HepG2 (cell line): ENCODE results near the gene CSNK1D. TPM values are rescaled to one million over a fixed set of nuclear protein-coding genes. Genes with fewer than 3 reads are reported as not detected.

Experiments used
- AKAP8 ChIP-seq: sonication (generic); formaldehyde crosslinking; IDR thresholded peaks from 2 replicates; pipeline ENCODE4 v1.5.1; 2020; ENCODE audit warnings: mild to moderate bottlenecking, missing genetic modification reagents
- CBFB ChIP-seq: sonication (generic); formaldehyde crosslinking; IDR thresholded peaks from 2 replicates; pipeline ENCODE4 v1.4.0; 2020; ENCODE audit warnings: missing genetic modification reagents
- CREB3 ChIP-seq: sonication (generic); formaldehyde crosslinking; IDR thresholded peaks from 2 replicates; pipeline ENCODE4 v1.5.0; 2020; ENCODE audit warnings: missing genetic modification reagents
- CSRNP1 ChIP-seq: sonication (generic); formaldehyde crosslinking; IDR thresholded peaks from 2 replicates; pipeline ENCODE4 v1.8.1; 2023; ENCODE audit warnings: mild to moderate bottlenecking, missing genetic modification reagents
- DNMT1 ChIP-seq: sonication (generic); formaldehyde crosslinking; IDR thresholded peaks from 2 replicates; pipeline ENCODE4 v1.5.1; 2020; ENCODE audit warnings: mild to moderate bottlenecking, missing genetic modification reagents
- ERF ChIP-seq: IDR thresholded peaks from 2 replicates; pipeline ENCODE4 v1.6.1; 2018; ENCODE audit warnings: missing biosample characterization, missing genetic modification reagents
- GFI1 ChIP-seq: sonication (generic); formaldehyde crosslinking; IDR thresholded peaks from 2 replicates; pipeline ENCODE4 v1.5.0; 2020; ENCODE audit warnings: missing genetic modification reagents, mild to moderate bottlenecking, borderline replicate concordance
- JARID2 ChIP-seq: sonication (generic); formaldehyde crosslinking; IDR thresholded peaks from 2 replicates; pipeline ENCODE4 v1.8.1; 2023; ENCODE audit warnings: missing genetic modification reagents, inconsistent platforms; ENCODE audit not compliant: insufficient replicate concordance
- KMT2A ChIP-seq: sonication (generic); formaldehyde crosslinking; IDR thresholded peaks from 2 replicates; pipeline ENCODE4 v1.4.0; 2020; ENCODE audit warnings: missing genetic modification reagents
- MAFK ChIP-seq, 2 experiments: IDR thresholded peaks in 1 of 2; conservative IDR thresholded peaks in 1 of 2; 2 replicates each; pipeline ENCODE4 v1.6.1; 2011; ENCODE audit warnings: improper control_type of control experiment in 2 of 2, low read length in 2 of 2
- MEIS2 ChIP-seq: sonication (generic); formaldehyde crosslinking; IDR thresholded peaks from 2 replicates; pipeline ENCODE4 v1.9.0; 2021; ENCODE audit warnings: mild to moderate bottlenecking, missing genetic modification reagents
- MLXIP ChIP-seq: sonication (generic); formaldehyde crosslinking; IDR thresholded peaks from 2 replicates; pipeline ENCODE4 v1.9.0; 2021; ENCODE audit warnings: missing genetic modification reagents, borderline replicate concordance
- NR0B2 ChIP-seq: sonication (generic); formaldehyde crosslinking; IDR thresholded peaks from 2 replicates; pipeline ENCODE4 v1.4.0; 2020; ENCODE audit warnings: mild to moderate bottlenecking, missing genetic modification reagents
- PHF5A ChIP-seq: IDR thresholded peaks from one replicate; pipeline ENCODE4 v1.6.1; 2018; ENCODE audit warnings: low read depth, missing genetic modification reagents; ENCODE audit not compliant: unreplicated experiment
- REPIN1 ChIP-seq: sonication (generic); formaldehyde crosslinking; IDR thresholded peaks from 2 replicates; pipeline ENCODE4 v1.8.0; 2022; ENCODE audit warnings: missing genetic modification reagents, low read depth, mild to moderate bottlenecking, borderline replicate concordance
- REXO4 ChIP-seq: sonication (generic); formaldehyde crosslinking; IDR thresholded peaks from 2 replicates; pipeline ENCODE4 v1.8.0; 2022; ENCODE audit warnings: missing genetic modification reagents, mild to moderate bottlenecking, borderline replicate concordance
- SETDB1 ChIP-seq: sonication (generic); formaldehyde crosslinking; IDR thresholded peaks from 2 replicates; pipeline ENCODE4 v1.5.1; 2020; ENCODE audit warnings: missing genetic modification reagents, mild to moderate bottlenecking, borderline replicate concordance
- TAF15 ChIP-seq: fragments of 200-400 bp; formaldehyde crosslinking; IDR thresholded peaks from one replicate; pipeline ENCODE4 v1.6.1; 2018; ENCODE audit warnings: mild to moderate bottlenecking, low read depth, low read length; ENCODE audit not compliant: poor library complexity, severe bottlenecking
- YEATS2 ChIP-seq: sonication (generic); formaldehyde crosslinking; IDR thresholded peaks from 2 replicates; pipeline ENCODE4 v1.4.0; 2020; ENCODE audit warnings: missing genetic modification reagents, borderline replicate concordance
- ZNF12 ChIP-seq: sonication (generic); formaldehyde crosslinking; IDR thresholded peaks from 2 replicates; pipeline ENCODE4 v1.5.0; 2020; ENCODE audit warnings: missing genetic modification reagents
- ZNF205 ChIP-seq: IDR thresholded peaks from 2 replicates; pipeline ENCODE4 v1.6.1; 2018; ENCODE audit warnings: missing biosample characterization, missing genetic modification reagents
- ZNF333 ChIP-seq: sonication (generic); formaldehyde crosslinking; IDR thresholded peaks from 2 replicates; pipeline ENCODE4 v1.4.0; 2020; ENCODE audit warnings: mild to moderate bottlenecking, missing genetic modification reagents, borderline replicate concordance
- ZNF572 ChIP-seq: sonication (generic); formaldehyde crosslinking; IDR thresholded peaks from 2 replicates; pipeline ENCODE4 v1.5.1; 2020; ENCODE audit warnings: mild to moderate bottlenecking, missing genetic modification reagents
- ZNF616 ChIP-seq: sonication (generic); formaldehyde crosslinking; IDR thresholded peaks from 2 replicates; pipeline ENCODE4 v1.5.0; 2020; ENCODE audit warnings: low read depth, mild to moderate bottlenecking, missing genetic modification reagents
- ZNF724P ChIP-seq: sonication (generic); formaldehyde crosslinking; IDR thresholded peaks from 2 replicates; pipeline ENCODE4 v1.8.0; 2022; ENCODE audit warnings: missing genetic modification reagents, borderline replicate concordance
- polyA plus RNA-seq, 8 experiments: library from polyadenylated mRNA; depleted of rRNA in 3 of 8; stranded (reverse) in 7 of 8; unstranded in 1 of 8; fragments of >200 nt; fragmentation: Illumina TruSeq in 4 of 8; extraction: Trizol in 4 of 8; gene quantifications; 2 replicates each; pipeline versions ENCODE4 v1.2.1 to v1.2.3, GENCODE V29; 2011 to 2016; ENCODE audit warnings: low read depth in 4 of 8, missing spikeins in 1 of 8, mixed read lengths in 1 of 8; ENCODE audit not compliant: insufficient read depth in 1 of 8
- total RNA-seq, 5 experiments: library from RNA; depleted of rRNA; stranded (reverse); fragments of >200 nt; fragmentation: Illumina TruSeq; extraction: Trizol; gene quantifications; 2 replicates each; pipeline ENCODE4 v1.2.3, GENCODE V29; 2016; ENCODE audit warnings: low read depth in 1 of 5

Gene CSNK1D
- total and polyA plus RNA-seq, 2 of the 13 experiments (the other 11 are each of a cell fraction or from before 2014, with no cell fraction given): 31.5 to 128 TPM

GRCh38 chr17:82242977-82243647 is 30.4 kb downstream of the CSNK1D start (continued):
- TF ChIP-seq CSRNP1 (CRISPR knock-in tag): peak; percentile 90
- no peak for TF ChIP-seq PHF5A (CRISPR knock-in tag)
- no peak for TF ChIP-seq ZNF724P
- no peak for TF ChIP-seq ERF (CRISPR knock-in tag)
- 0 out of 2 replicates have a peak, but pooled peaks have one; percentile 30 for TF ChIP-seq REPIN1
- no peak for TF ChIP-seq ZNF616 (CRISPR knock-in tag)
- no peak for TF ChIP-seq SETDB1 (CRISPR knock-in tag)
- peak; percentile 67 for TF ChIP-seq TAF15
- peak; percentile 23; the same call in 1 of the 2 replicates for TF ChIP-seq ZNF12 (CRISPR knock-in tag)
- TF ChIP-seq ZNF205: no peak
- TF ChIP-seq MLXIP (CRISPR knock-in tag): no peak
- TF ChIP-seq ZNF572 (CRISPR knock-in tag): no peak
- no peak for TF ChIP-seq REXO4 (CRISPR knock-in tag)
- TF ChIP-seq ZNF333 (CRISPR knock-in tag): peak; percentile 59; the same call in 1 of the 2 replicates
- no peak for TF ChIP-seq YEATS2
- no peak; the same call in 1 of the 2 replicates for TF ChIP-seq GFI1 (CRISPR knock-in tag)
- no peak for TF ChIP-seq CREB3 (CRISPR knock-in tag)
- 0 out of 2 replicates have a peak, but pooled peaks have one; percentile 50 for TF ChIP-seq MEIS2 (CRISPR knock-in tag)
- no peak for TF ChIP-seq JARID2 (CRISPR knock-in tag)
- TF ChIP-seq KMT2A (CRISPR knock-in tag): no peak
- no peak for TF ChIP-seq MAFK (conservative IDR thresholded peaks at IDR 0.05 in 1 of 2, IDR thresholded peaks at IDR 0.05 in 1 of 2; ENCODE audit: low read length in 2 of 2)
- TF ChIP-seq NR0B2: peak; percentile 73
- peak; percentile 51 for TF ChIP-seq DNMT1 (CRISPR knock-in tag)
- no peak for TF ChIP-seq CBFB
- TF ChIP-seq AKAP8 (CRISPR knock-in tag): peak; percentile 99
